Activated CD4-positive, alpha-beta T cell treated with anti-CD3 and anti-CD28 coated beads, Interleukin-2, amount 10 ng/mL, durations not matched to agents 7 days and 5 days (primary cell): ENCODE data around the gene CCDC149. TPM values are rescaled to one million over a fixed set of nuclear protein-coding genes. Genes with fewer than 3 reads are reported as not detected.

Experiments used
- CTCF ChIA-PET: fragments of 350-600 bp; sonication (Branson Sonifier 250); formaldehyde crosslinking; loops from one replicate; lab custom pipeline; 2021; ENCODE audit warnings: antibody characterized with exemption; lab: Charles Lee
- POLR2A ChIA-PET: fragments of 350-600 bp; sonication (Branson Sonifier 250); formaldehyde crosslinking; loops from one replicate; lab custom pipeline; 2021; ENCODE audit warnings: antibody characterized with exemption; lab: Charles Lee
- DNase-seq: peaks from one replicate; pipeline ENCODE4 v3.0.0-alpha.2; 2020
- H3K27ac Mint-ChIP-seq: one replicate; pipeline ENCODE4 v1.8.0; 2021; ENCODE audit warnings: mild to moderate bottlenecking, moderate library complexity, mixed read lengths
- H3K27me3 Mint-ChIP-seq: one replicate; pipeline ENCODE4 v1.8.0; 2021; ENCODE audit warnings: mixed read lengths
- H3K36me3 Mint-ChIP-seq: one replicate; pipeline ENCODE4 v1.8.0; 2021; ENCODE audit warnings: low read depth, mixed read lengths
- H3K4me1 Mint-ChIP-seq: one replicate; pipeline ENCODE4 v1.8.0; 2021; ENCODE audit warnings: mixed read lengths
- H3K4me3 Mint-ChIP-seq: one replicate; pipeline ENCODE4 v1.8.0; 2021; ENCODE audit warnings: mild to moderate bottlenecking, moderate library complexity, mixed read lengths
- H3K9me3 Mint-ChIP-seq: one replicate; pipeline ENCODE4 v1.8.0; 2021; ENCODE audit warnings: mixed read lengths
- total RNA-seq, 2 experiments: library from RNA; stranded (reverse); gene quantifications; one replicate each; pipeline ENCODE4 v1.2.3, GENCODE V29; 2021

CCDC149 gene
- total RNA-seq, 2 experiments from 2014 or later, result not detected

DNA sequence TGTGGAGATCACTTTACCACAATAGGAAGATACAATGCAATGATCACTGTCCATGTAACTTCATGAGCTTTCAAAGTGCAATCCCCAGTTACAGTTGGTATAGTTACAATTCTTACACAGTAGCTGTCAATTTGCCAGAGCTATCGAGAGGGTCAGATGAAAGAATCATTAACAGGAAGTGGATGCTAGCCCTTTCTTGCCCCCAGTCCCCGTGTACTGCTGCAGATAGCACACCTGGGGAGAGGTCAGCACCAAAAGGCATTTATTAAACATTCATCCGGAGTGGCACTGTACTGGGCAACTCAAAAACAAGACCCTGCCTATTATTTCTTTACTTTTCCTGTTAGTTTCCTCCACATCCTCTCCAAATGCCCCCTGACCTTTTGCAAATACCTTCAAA lies 69.7 kb downstream of the CCDC149 start:
- H3K4me1 Mint-ChIP-seq, result no peaks in the 10 kb centered on the region
- H3K36me3 Mint-ChIP-seq, result no peaks in the 10 kb centered on the region
- H3K9me3 Mint-ChIP-seq, result no peaks in the 10 kb centered on the region
- no peaks in the 10 kb centered on the region for H3K27me3 Mint-ChIP-seq
- DNase-seq, result no peak
- H3K27ac Mint-ChIP-seq, result no peak overlapping the region
- CTCF ChIA-PET, result no interaction called here
- H3K4me3 Mint-ChIP-seq, result no peak overlapping the region
- POLR2A ChIA-PET, result no interaction called here

DNA sequence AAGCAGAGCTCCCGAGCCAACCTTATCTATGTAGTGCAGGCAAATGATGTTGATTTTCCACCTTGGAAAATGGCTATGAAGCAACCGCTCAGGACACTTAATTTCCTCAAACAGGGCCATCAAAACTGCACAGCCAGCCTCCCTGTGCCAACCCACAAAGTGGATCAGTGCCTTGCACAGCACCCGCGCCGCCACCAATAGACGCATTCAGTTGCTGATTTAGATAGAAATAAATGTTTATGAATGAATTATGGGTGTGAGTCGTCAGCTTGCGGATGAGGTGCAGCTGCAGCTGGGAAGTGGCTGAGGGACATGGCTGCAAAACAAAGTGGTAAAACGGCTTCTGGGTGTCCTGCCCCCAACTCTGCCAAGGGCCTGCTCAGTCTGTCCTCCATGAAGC lies 70.5 kb downstream of the CCDC149 start:
- Mint-ChIP-seq H3K36me3 (no peaks in the 10 kb centered on the region), H3K4me3 (no peak overlapping the region), H3K9me3 (no peaks in the 10 kb centered on the region), H3K27ac (no peak overlapping the region), H3K4me1 (no peaks in the 10 kb centered on the region), H3K27me3 (no peaks in the 10 kb centered on the region)
- no peak for DNase-seq
- POLR2A ChIA-PET, result no interaction called here
- CTCF ChIA-PET, result no interaction called here

DNA sequence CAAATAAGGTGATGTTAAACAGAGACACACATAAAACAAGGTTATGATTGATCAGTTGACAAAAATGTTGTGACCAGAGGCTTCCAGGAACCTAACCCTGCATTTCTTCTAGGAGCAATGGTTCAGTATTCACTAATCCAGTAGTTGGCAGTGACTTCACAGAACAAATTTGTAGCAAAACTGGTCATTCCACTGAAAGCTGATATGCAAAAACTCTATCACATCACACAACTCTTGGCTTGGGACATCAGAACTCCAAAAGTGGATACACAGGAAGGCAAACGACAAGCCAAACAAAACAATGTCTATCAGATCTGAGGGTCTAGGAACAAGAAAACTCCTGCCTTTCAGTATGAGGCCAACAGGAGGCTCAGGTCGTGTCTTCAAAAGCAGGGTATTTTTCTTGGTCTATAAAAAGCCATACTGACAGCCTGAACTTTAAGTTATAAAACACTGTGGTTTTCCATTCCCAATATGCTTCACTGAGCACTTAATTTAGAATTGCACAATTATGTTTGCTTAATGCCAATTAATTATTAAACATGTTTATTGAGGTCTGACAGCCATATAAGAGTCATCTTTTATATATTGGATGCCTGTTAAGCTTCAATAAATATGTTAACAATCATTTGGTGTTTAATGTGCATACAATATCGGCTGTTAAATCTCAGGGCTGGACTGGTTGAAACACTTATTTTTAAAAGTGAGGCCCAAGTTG lies 71.9 kb downstream of the CCDC149 start:
- no peak overlapping the region for H3K27ac Mint-ChIP-seq
- CTCF ChIA-PET, result no interaction called here
- H3K36me3 Mint-ChIP-seq, result no peaks in the 10 kb centered on the region
- H3K27me3 Mint-ChIP-seq, result no peaks in the 10 kb centered on the region
- no peaks in the 10 kb centered on the region for H3K9me3 Mint-ChIP-seq
- POLR2A ChIA-PET, result no interaction called here
- no peaks in the 10 kb centered on the region for H3K4me1 Mint-ChIP-seq
- no peak overlapping the region for H3K4me3 Mint-ChIP-seq
- DNase-seq, result no peak

DNA sequence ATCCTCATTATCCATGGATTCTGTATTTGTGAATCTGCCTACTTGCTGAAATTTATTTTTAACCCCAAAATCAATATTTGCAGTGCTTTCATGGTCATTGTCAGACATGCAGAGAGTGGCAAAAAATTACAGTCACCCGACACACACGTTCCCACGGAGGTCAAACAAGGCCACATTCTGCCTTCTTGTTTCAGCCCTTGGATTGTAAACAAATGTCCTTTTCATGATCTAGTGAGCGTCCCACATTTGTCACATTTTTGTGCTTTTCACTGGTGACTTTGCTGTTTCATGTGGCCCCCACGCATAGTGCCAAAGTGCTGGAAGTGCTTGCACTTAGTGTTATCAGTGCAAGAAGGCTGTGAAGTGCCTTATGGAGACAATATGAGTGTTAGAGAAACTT lies 72.5 kb downstream of the CCDC149 start:
- no peaks in the 10 kb centered on the region for H3K36me3 Mint-ChIP-seq
- H3K4me3 Mint-ChIP-seq, result no peak overlapping the region
- no peaks in the 10 kb centered on the region for H3K9me3 Mint-ChIP-seq
- POLR2A ChIA-PET, result no interaction called here
- no peak overlapping the region for H3K27ac Mint-ChIP-seq
- no peaks in the 10 kb centered on the region for H3K27me3 Mint-ChIP-seq
- CTCF ChIA-PET, result no interaction called here
- DNase-seq, result no peak
- no peaks in the 10 kb centered on the region for H3K4me1 Mint-ChIP-seq

DNA sequence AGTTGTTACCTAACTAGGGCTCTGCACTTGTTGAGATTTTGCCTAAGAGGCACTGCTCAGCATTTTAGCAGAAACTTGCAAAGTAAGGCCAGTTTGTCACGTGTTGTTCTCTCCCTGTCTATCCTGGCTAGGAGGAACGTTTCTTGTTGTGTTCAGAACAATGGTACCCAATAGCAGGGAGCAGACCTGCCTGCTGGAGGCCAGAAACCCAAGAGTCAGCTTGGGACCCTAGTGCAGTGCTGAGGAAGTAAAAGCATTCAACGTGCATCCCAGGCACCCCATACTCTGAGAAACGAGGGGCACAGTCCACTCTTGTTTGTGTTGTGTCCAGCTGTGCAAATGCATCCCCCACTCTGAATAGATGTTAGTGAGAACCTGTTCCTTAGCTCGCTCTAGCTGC lies 75.1 kb downstream of the CCDC149 start:
- no peaks in the 10 kb centered on the region for H3K36me3 Mint-ChIP-seq
- H3K4me1 Mint-ChIP-seq, result no peaks in the 10 kb centered on the region
- ChIA-PET CTCF (interaction anchor here (0.5 kb wide), 1 partner anchor 358 kb away, joined by 5 read pairs; no protein-coding TSS in a partner anchor), POLR2A (no interaction called here)
- no peaks in the 10 kb centered on the region for H3K9me3 Mint-ChIP-seq
- no peak overlapping the region for H3K27ac Mint-ChIP-seq
- H3K27me3 Mint-ChIP-seq, result no peaks in the 10 kb centered on the region
- no peak for DNase-seq
- H3K4me3 Mint-ChIP-seq, result no peak overlapping the region

DNA sequence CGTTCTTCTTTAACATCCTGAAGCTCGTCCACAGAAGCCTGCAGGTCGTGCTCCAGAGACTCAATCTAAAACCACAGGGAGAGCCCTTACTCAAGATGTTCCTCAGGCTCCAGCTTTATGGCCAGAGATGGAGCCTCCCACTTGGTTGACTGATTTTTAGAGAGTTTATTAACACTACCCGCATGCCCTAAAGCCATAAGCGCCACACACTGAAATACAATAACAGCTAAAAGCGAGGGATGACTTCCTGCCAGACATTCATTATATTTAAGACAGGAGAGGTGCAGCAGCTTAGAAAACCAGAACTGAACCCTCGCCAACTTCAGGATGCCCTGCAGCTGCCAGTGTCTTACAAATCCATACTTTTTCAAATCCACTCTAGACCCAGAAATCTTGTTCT lies 75.5 kb downstream of the CCDC149 start:
- H3K27ac Mint-ChIP-seq, result no peak overlapping the region
- POLR2A ChIA-PET, result no interaction called here
- CTCF ChIA-PET, result interaction anchor here (0.5 kb wide), 1 partner anchor 359 kb away, joined by 5 read pairs; no protein-coding TSS in a partner anchor

DNA sequence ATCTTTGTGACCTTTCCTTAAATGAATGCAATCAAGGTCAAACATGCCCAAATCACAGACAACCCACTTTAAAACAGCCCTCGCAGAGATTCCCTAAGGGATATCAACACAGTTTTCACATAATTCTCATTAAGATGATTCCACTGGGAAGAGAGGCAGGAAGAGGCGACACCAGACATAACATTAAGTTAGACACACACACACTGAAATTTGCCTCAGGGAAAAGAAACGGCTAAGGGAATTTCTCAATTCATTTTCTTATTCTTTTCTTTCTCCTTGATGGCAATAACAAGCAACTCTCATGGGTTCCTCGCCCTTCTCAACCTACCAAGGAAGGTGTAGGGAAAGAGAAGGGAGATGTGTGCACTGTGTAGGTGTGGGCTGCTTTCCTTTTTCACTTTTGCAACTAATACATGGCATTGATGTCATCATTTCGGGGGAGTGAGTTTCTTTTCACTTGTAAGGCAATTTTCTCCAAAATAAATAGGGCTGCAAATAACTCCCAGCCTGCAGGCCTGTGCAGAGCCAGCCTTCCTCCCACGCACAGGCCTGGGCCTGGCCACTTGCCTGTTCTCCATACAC lies 76.1 kb downstream of the CCDC149 start:
- H3K27ac Mint-ChIP-seq, result no peak overlapping the region
- H3K4me1 Mint-ChIP-seq, result no peaks in the 10 kb centered on the region
- H3K9me3 Mint-ChIP-seq, result no peaks in the 10 kb centered on the region
- no peak overlapping the region for H3K4me3 Mint-ChIP-seq
- no peaks in the 10 kb centered on the region for H3K36me3 Mint-ChIP-seq
- POLR2A ChIA-PET, result no interaction called here
- CTCF ChIA-PET, result no interaction called here
- no peaks in the 10 kb centered on the region for H3K27me3 Mint-ChIP-seq
- no peak for DNase-seq

More for the DNA sequence above, 75.5 kb downstream of the CCDC149 start:
- Mint-ChIP-seq H3K27me3 (no peaks in the 10 kb centered on the region), H3K36me3 (no peaks in the 10 kb centered on the region), H3K9me3 (no peaks in the 10 kb centered on the region), H3K4me3 (no peak overlapping the region), H3K4me1 (no peaks in the 10 kb centered on the region)
- no peak for DNase-seq

DNA sequence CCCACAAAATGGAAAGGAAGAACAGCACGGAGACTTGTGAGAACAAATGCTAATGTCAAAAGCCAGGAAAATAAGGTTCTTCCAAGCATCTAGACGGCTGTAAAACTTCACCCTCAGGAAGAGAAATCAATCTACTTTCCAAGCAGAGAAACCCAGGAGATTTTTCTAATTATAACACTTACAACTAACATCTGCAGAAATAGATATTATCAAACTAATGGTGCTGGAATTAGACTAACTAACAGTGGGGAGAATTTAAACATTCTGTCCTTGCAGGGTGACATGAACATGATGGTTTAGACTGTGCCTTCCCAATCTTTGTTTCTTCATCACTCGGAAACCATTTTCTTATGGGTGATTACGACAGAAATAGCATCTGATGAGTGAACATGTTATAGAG lies 77.1 kb downstream of the CCDC149 start:
- DNase-seq, result no peak
- Mint-ChIP-seq H3K27ac (no peak overlapping the region), H3K9me3 (no peaks in the 10 kb centered on the region), H3K4me1 (no peaks in the 10 kb centered on the region), H3K27me3 (no peaks in the 10 kb centered on the region), H3K4me3 (no peak overlapping the region), H3K36me3 (no peaks in the 10 kb centered on the region)
- ChIA-PET CTCF (no interaction called here), POLR2A (no interaction called here)

DNA sequence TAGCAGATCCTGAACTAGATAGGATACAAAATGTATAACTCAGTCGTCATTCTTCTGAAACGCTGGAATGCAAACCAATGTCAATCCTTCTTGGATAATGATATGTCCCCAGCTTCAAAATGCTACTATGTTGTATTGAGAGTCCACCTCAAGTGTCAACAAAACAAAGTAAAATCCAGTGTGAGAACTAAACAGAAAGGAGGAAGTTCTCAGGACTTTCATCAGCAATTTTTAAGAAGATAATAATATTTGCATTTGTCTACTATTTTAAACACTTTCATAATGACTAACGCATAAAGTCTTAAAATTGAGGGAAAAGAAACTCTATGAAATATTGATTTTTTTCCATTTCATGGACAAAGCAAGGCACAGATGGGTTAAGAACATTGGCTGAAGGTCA lies 81.2 kb downstream of the CCDC149 start:
- no peak for DNase-seq
- H3K4me3 Mint-ChIP-seq, result no peak overlapping the region
- H3K9me3 Mint-ChIP-seq, result no peaks in the 10 kb centered on the region
- no peaks in the 10 kb centered on the region for H3K4me1 Mint-ChIP-seq
- POLR2A ChIA-PET, result no interaction called here
- H3K27ac Mint-ChIP-seq, result no peak overlapping the region
- H3K27me3 Mint-ChIP-seq, result no peaks in the 10 kb centered on the region
- CTCF ChIA-PET, result no interaction called here
- H3K36me3 Mint-ChIP-seq, result no peaks in the 10 kb centered on the region

DNA sequence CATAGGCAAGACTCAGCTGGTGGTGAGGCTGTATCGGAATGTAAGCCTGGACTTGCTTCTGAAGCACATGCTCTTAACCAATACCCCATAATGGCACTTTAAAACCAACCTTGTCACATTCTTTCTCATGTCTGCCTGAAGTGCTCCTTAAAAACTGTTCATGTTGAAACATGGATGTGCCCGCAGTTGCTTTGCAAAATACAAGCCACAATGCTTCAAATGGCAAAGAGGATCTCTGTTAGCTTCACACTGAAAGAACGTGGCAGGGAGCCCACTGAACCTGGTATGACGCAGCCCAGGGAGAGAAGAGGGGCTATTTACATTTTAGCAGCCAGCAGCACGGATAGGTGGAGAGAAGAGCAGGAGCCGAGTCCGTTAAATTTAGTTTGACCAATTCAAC lies 88.1 kb downstream of the CCDC149 start:
- ChIA-PET CTCF (no interaction called here), POLR2A (no interaction called here)
- no peak overlapping the region for H3K4me3 Mint-ChIP-seq
- H3K36me3 Mint-ChIP-seq, result no peaks in the 10 kb centered on the region
- H3K27ac Mint-ChIP-seq, result no peak overlapping the region
- H3K4me1 Mint-ChIP-seq, result no peaks in the 10 kb centered on the region
- H3K27me3 Mint-ChIP-seq, result peaks cover 6% of the 10 kb centered on the region
- no peaks in the 10 kb centered on the region for H3K9me3 Mint-ChIP-seq
- no peak for DNase-seq

DNA sequence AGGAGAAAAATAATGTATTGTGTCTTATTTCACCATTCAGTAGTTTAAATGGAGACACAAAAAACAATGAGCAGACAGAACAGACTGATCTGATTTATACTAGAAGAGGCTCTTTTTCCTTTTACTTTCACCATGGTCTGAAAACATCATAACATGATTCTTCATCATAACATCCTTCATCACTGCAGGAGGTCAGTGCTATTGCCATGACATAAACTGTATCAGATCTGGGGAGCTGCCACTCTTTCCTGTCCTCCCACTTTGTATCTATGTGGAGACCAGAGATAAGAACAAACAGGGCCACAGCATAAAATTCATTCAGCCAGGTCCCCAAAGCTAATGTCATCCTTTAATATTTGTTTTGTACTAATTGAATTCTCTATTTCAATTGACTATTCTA lies 92.3 kb downstream of the CCDC149 start:
- DNase-seq, result no peak
- H3K4me3 Mint-ChIP-seq, result no peak overlapping the region
- no peaks in the 10 kb centered on the region for H3K4me1 Mint-ChIP-seq
- H3K27ac Mint-ChIP-seq, result no peak overlapping the region
- no peaks in the 10 kb centered on the region for H3K9me3 Mint-ChIP-seq
- POLR2A ChIA-PET, result no interaction called here
- CTCF ChIA-PET, result no interaction called here
- H3K27me3 Mint-ChIP-seq, result peaks cover 6% of the 10 kb centered on the region
- H3K36me3 Mint-ChIP-seq, result no peaks in the 10 kb centered on the region

DNA sequence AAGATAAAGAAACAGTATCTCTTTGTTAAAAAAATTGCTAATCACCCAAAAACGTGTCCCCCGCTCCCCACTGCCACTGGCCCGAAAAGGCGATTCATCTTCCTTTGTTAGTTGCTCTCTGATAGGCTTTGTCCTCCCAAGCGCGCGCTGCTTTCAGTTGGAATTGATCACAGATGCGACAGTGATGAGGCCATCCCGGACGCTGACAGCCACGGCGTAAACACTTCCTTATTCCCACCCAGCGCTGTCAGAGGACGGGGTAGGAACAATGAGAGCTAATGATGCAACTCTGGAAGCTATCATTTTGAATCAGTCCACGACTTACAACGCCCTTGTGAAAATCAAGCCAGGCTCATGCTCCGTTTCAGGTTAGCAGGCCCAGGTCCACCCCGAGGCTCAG lies 96.0 kb downstream of the CCDC149 start:
- DNase-seq, result no peak
- CTCF ChIA-PET, result no interaction called here
- H3K4me3 Mint-ChIP-seq, result no peak overlapping the region
- H3K9me3 Mint-ChIP-seq, result no peaks in the 10 kb centered on the region
- H3K27me3 Mint-ChIP-seq, result peaks cover 7% of the 10 kb centered on the region
- POLR2A ChIA-PET, result no interaction called here
- no peak overlapping the region for H3K27ac Mint-ChIP-seq
- H3K4me1 Mint-ChIP-seq, result no peaks in the 10 kb centered on the region
- H3K36me3 Mint-ChIP-seq, result no peaks in the 10 kb centered on the region

DNA sequence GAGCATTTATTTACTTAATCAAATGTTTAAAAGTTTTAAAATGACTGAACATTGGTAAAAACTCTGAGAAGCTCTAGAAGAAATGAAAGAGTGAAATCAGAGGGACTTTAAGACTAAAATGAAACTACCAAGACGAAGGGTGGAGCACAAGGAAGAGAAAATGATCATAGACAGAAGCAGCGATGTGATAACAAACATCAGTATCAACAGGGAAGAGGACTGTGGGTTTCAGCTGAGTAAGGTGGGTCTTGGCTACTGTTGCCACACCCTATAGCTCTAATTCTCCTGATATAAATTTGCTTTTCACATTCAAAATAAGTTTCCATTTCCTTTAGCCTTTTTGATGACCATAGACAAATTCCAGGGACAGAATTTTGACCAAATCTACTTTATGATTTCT lies 99.1 kb downstream of the CCDC149 start:
- H3K27ac Mint-ChIP-seq, result no peak overlapping the region
- no peak for DNase-seq
- no peaks in the 10 kb centered on the region for H3K9me3 Mint-ChIP-seq
- no peak overlapping the region for H3K4me3 Mint-ChIP-seq
- no peaks in the 10 kb centered on the region for H3K4me1 Mint-ChIP-seq
- H3K27me3 Mint-ChIP-seq, result peaks cover 2% of the 10 kb centered on the region
- H3K36me3 Mint-ChIP-seq, result no peaks in the 10 kb centered on the region
- POLR2A ChIA-PET, result no interaction called here
- CTCF ChIA-PET, result no interaction called here
